ENCODE measurements around the gene PHIP. TPM values are rescaled to one million over a fixed set of nuclear protein-coding genes. Genes with fewer than 3 reads are reported as not detected.

Gene PHIP
- total RNA-seq, 1 donor from 2014 or later = 44.6 TPM

GRCh38 chr6:78911218-78911940 lies 166.7 kb downstream of the PHIP start:
- no peak for TF ChIP-seq CTCF (conservative IDR thresholded peaks at IDR 0.05)

GRCh38 chr6:78910591-78911171 lies 167.4 kb downstream of the PHIP start:
- peak; percentile 65 for DNase-seq (ENCODE audit: extremely low spot score, unreplicated experiment)
- peak overlapping the region; percentile 4 for H3K27ac Mint-ChIP-seq
- peaks cover 5% of the 10 kb centered on the region for H3K36me3 Mint-ChIP-seq
- H3K4me3 Mint-ChIP-seq = peak overlapping the region; percentile 80
- H3K27me3 Mint-ChIP-seq = peaks cover 16% of the 10 kb centered on the region
- H3K4me1 Mint-ChIP-seq (ENCODE audit: unreplicated experiment) = peaks cover 14% of the 10 kb centered on the region
- peaks cover 2% of the 10 kb centered on the region for H3K9me3 Mint-ChIP-seq
- TF ChIP-seq CTCF (conservative IDR thresholded peaks at IDR 0.05) = no peak

More at GRCh38 chr6:78911218-78911940, 166.7 kb downstream of the PHIP start:
- Mint-ChIP-seq H3K36me3 (peaks cover 5% of the 10 kb centered on the region), H3K9me3 (peaks cover 9% of the 10 kb centered on the region), H3K27me3 (peaks cover 16% of the 10 kb centered on the region), H3K4me3 (peak overlapping the region; percentile 80), H3K27ac (peak overlapping the region; percentile 4), H3K4me1 (ENCODE audit: unreplicated experiment) (peaks cover 14% of the 10 kb centered on the region)
- DNase-seq (ENCODE audit: extremely low spot score, unreplicated experiment) = no peak

GRCh38 chr6:78910010-78910409 lies 168.0 kb downstream of the PHIP start:
- DNase-seq (ENCODE audit: extremely low spot score, unreplicated experiment) = no peak
- Mint-ChIP-seq H3K4me3 (peak overlapping the region; percentile 80), H3K4me1 (ENCODE audit: unreplicated experiment) (peaks cover 14% of the 10 kb centered on the region), H3K9me3 (no peaks in the 10 kb centered on the region), H3K36me3 (peaks cover 5% of the 10 kb centered on the region), H3K27ac (peak overlapping the region; percentile 0), H3K27me3 (peaks cover 16% of the 10 kb centered on the region)
- no peak for TF ChIP-seq CTCF (conservative IDR thresholded peaks at IDR 0.05)

GRCh38 chr6:78909391-78909790 lies 168.7 kb downstream of the PHIP start:
- no peaks in the 10 kb centered on the region for H3K9me3 Mint-ChIP-seq

GRCh38 chr6:78908621-78909020 lies 169.4 kb downstream of the PHIP start:
- no peak for TF ChIP-seq CTCF (conservative IDR thresholded peaks at IDR 0.05)
- Mint-ChIP-seq H3K27ac (no peak overlapping the region), H3K9me3 (no peaks in the 10 kb centered on the region), H3K4me3 (no peak overlapping the region), H3K27me3 (peaks cover 16% of the 10 kb centered on the region), H3K4me1 (ENCODE audit: unreplicated experiment) (peaks cover 14% of the 10 kb centered on the region), H3K36me3 (peaks cover 5% of the 10 kb centered on the region)
- DNase-seq (ENCODE audit: extremely low spot score, unreplicated experiment) = no peak

More at GRCh38 chr6:78909391-78909790, 168.7 kb downstream of the PHIP start:
- TF ChIP-seq CTCF (conservative IDR thresholded peaks at IDR 0.05) = no peak
- Mint-ChIP-seq H3K36me3 (peaks cover 5% of the 10 kb centered on the region), H3K27ac (no peak overlapping the region), H3K4me1 (ENCODE audit: unreplicated experiment) (peaks cover 14% of the 10 kb centered on the region), H3K4me3 (peak overlapping the region; percentile 80), H3K27me3 (peaks cover 16% of the 10 kb centered on the region)
- DNase-seq (ENCODE audit: extremely low spot score, unreplicated experiment) = no peak
